8988T (cell line): Measurements from ENCODE around the gene DLEC1.
A peak's percentile ranks its signal among the peaks of the same experiment; 100 is the strongest.
"Not testable (repeated sequence)": the region's sequence is repeated elsewhere in the genome, so short reads cannot be mapped to it uniquely, and the experiment has no call there.

Experiments used
- DNase-seq: peaks from one replicate; pipeline ENCODE4 v3.0.0; 2011

Gene DLEC1

GRCh38 chr3:38020342-38020726 is 18.7 kb upstream of the DLEC1 start:
- no peak for DNase-seq

GRCh38 chr3:38021196-38021595 is 17.8 kb upstream of the DLEC1 start:
- DNase-seq = no peak

GRCh38 chr3:38022301-38022700 is 16.7 kb upstream of the DLEC1 start:
- DNase-seq = no peak

- DNase-seq = no peak
Observed at GRCh38 chr3:38022896-38023709, 15.9 kb upstream of the DLEC1 start.

GRCh38 chr3:38026856-38027255 is 12.2 kb upstream of the DLEC1 start:
- no peak for DNase-seq

- no peak for DNase-seq
Observed at GRCh38 chr3:38027466-38028465, 11.2 kb upstream of the DLEC1 start.

- DNase-seq = peak; percentile 39
Observed at GRCh38 chr3:38028621-38029361, 10.2 kb upstream of the DLEC1 start.

- DNase-seq = peak; percentile 91
Observed at GRCh38 chr3:38029400-38030125, 9.4 kb upstream of the DLEC1 start, which contains the start of gene PLCD1. TSS of gene PLCD1 (minus strand) at chr3:38029642. CDS start at chr3:38029539, 103 bp downstream.

- no peak for DNase-seq
Observed at GRCh38 chr3:38030126-38031021, 8.6 kb upstream of the DLEC1 start.

- DNase-seq = peak; percentile 98
Observed at GRCh38 chr3:38031022-38031994, 7.7 kb upstream of the DLEC1 start.

GRCh38 chr3:38032328-38032865 is 6.6 kb upstream of the DLEC1 start:
- DNase-seq = peak; percentile 10

- not testable (repeated sequence) for DNase-seq
Observed at GRCh38 chr3:38033586-38033985, 5.4 kb upstream of the DLEC1 start.

GRCh38 chr3:38034335-38034734 is 4.7 kb upstream of the DLEC1 start:
- peak; percentile 17 for DNase-seq

GRCh38 chr3:38036286-38036685 is 2.7 kb upstream of the DLEC1 start:
- DNase-seq = no peak

- no peak for DNase-seq
Observed at GRCh38 chr3:38036906-38037305, 2.1 kb upstream of the DLEC1 start.

- DNase-seq = peak; percentile 2
Observed at GRCh38 chr3:38038447-38038911, 529 bp upstream of the DLEC1 start.

GRCh38 chr3:38039899-38040261 is 872 bp downstream of the DLEC1 start:
- no peak for DNase-seq

- no peak for DNase-seq
Observed at GRCh38 chr3:38040401-38040800, 1.4 kb downstream of the DLEC1 start.

GRCh38 chr3:38043486-38043885 is 4.5 kb downstream of the DLEC1 start:
- DNase-seq = no peak
